Esophagus (tissue), 2 donors: ENCODE data around the gene CD36. TPM values are rescaled to one million over a fixed set of nuclear protein-coding genes. Genes with fewer than 3 reads are reported as not detected.

Experiments used
- H3K27ac ChIP-seq, 2 donors: one replicate each; pipeline ENCODE4 v1.5.1; 2013; ENCODE audit warnings: low read depth in 2 of 2, mild to moderate bottlenecking in 2 of 2, inconsistent platforms in 1 of 2, low read length in 1 of 2, moderate library complexity in 1 of 2
- H3K27me3 ChIP-seq, 2 donors: one replicate each; pipeline ENCODE4 v1.6.1; 2013; ENCODE audit warnings: low read length in 2 of 2, control low read depth in 1 of 2, mild to moderate bottlenecking in 1 of 2; ENCODE audit not compliant: insufficient read depth in 2 of 2, control insufficient read depth in 1 of 2
- H3K36me3 ChIP-seq, 2 donors: one replicate each; pipeline ENCODE4 v1.6.1; 2013; ENCODE audit warnings: low read length in 1 of 2; ENCODE audit not compliant: control insufficient read depth in 2 of 2, insufficient read depth in 2 of 2
- H3K4me1 ChIP-seq, 2 donors: one replicate each; pipeline ENCODE4 v1.6.1; 2013; ENCODE audit warnings: low read length in 1 of 2; ENCODE audit not compliant: control insufficient read depth in 2 of 2, insufficient read depth in 2 of 2
- H3K4me3 ChIP-seq, 2 donors: one replicate each; pipeline ENCODE4 v1.5.1; 2013; ENCODE audit warnings: low read length in 2 of 2, mild to moderate bottlenecking in 2 of 2, low read depth in 1 of 2, moderate library complexity in 1 of 2
- H3K9me3 ChIP-seq, 2 donors: one replicate each; pipeline ENCODE4 v1.6.1; 2013; ENCODE audit warnings: mild to moderate bottlenecking in 2 of 2, low read depth in 1 of 2, low read length in 1 of 2, moderate library complexity in 1 of 2; ENCODE audit not compliant: control insufficient read depth in 2 of 2, insufficient read depth in 1 of 2
- WGBS, 2 donors: extraction: QIAGEN DNeasy Blood & Tissue Kit; methylation state at CpG; one replicate each; pipeline ENCODE4 v1.1.7; 2013; 5-methylcytosine and 5-hydroxymethylcytosine counted together
- polyA plus RNA-seq, 2 donors: library from polyadenylated mRNA; stranded (reverse); fragments of 200-250 nt; gene quantifications; one replicate each; pipeline ENCODE4 v1.2.3, GENCODE V29; 2013
- donor health status: healthy with polysubstance abuse.
- donor health status: Bipolar disorder and iron deficiency.

Gene CD36
- polyA plus RNA-seq, 2 donors: 2.6 to 3.6 TPM

GRCh38 chr7:80644054-80644453, 5.6 kb downstream of the CD36 start:
- H3K27ac ChIP-seq: no peak overlapping the region
- H3K36me3 ChIP-seq: no peaks in the 10 kb centered on the region
- no peaks in the 10 kb centered on the region for H3K4me1 ChIP-seq
- no peaks in the 10 kb centered on the region for H3K27me3 ChIP-seq
- H3K4me3 ChIP-seq: no peak overlapping the region
- no peaks in the 10 kb centered on the region for H3K9me3 ChIP-seq
- 52 to 56% methylated on average over 1 of the region's 1 CpG for WGBS, 2 donors

- H3K4me1 ChIP-seq: no peaks in the 10 kb centered on the region
- H3K9me3 ChIP-seq: no peaks in the 10 kb centered on the region
- H3K27me3 ChIP-seq: no peaks in the 10 kb centered on the region
- H3K27ac ChIP-seq: no peak overlapping the region
- 71 to 77% methylated on average over 9 of the region's 9 CpGs for WGBS, 2 donors
- H3K4me3 ChIP-seq: no peak overlapping the region
- no peaks in the 10 kb centered on the region for H3K36me3 ChIP-seq
Observed at GRCh38 chr7:80646083-80646865, 7.8 kb downstream of the CD36 start.

GRCh38 chr7:80647436-80647835, 9.0 kb downstream of the CD36 start:
- 37 to 46% methylated on average over 3 of the region's 3 CpGs for WGBS, 2 donors
- H3K27me3 ChIP-seq: no peaks in the 10 kb centered on the region
- no peaks in the 10 kb centered on the region for H3K9me3 ChIP-seq
- no peak overlapping the region for H3K4me3 ChIP-seq
- no peaks in the 10 kb centered on the region for H3K36me3 ChIP-seq
- H3K4me1 ChIP-seq: no peaks in the 10 kb centered on the region
- H3K27ac ChIP-seq: no peak overlapping the region

GRCh38 chr7:80648031-80648600, 9.7 kb downstream of the CD36 start:
- H3K4me1 ChIP-seq: no peaks in the 10 kb centered on the region
- no peak overlapping the region for H3K27ac ChIP-seq
- H3K9me3 ChIP-seq: no peaks in the 10 kb centered on the region
- 88 to 90% methylated on average over 2 of the region's 2 CpGs for WGBS, 2 donors
- no peak overlapping the region for H3K4me3 ChIP-seq
- H3K27me3 ChIP-seq: no peaks in the 10 kb centered on the region
- H3K36me3 ChIP-seq: no peaks in the 10 kb centered on the region

GRCh38 chr7:80649011-80649410, 10.6 kb downstream of the CD36 start:
- Histone ChIP-seq H3K27me3 (no peaks in the 10 kb centered on the region), H3K27ac (no peak overlapping the region), H3K4me1 (no peaks in the 10 kb centered on the region), H3K4me3 (no peak overlapping the region), H3K9me3 (no peaks in the 10 kb centered on the region), H3K36me3 (no peaks in the 10 kb centered on the region)
- 88 to 96% methylated on average over 3 of the region's 3 CpGs for WGBS, 2 donors

GRCh38 chr7:80650030-80650429, 11.6 kb downstream of the CD36 start:
- no peaks in the 10 kb centered on the region for H3K27me3 ChIP-seq
- no peaks in the 10 kb centered on the region for H3K9me3 ChIP-seq
- no peaks in the 10 kb centered on the region for H3K4me1 ChIP-seq
- H3K36me3 ChIP-seq: no peaks in the 10 kb centered on the region
- 86 to 94% methylated on average over 2 of the region's 2 CpGs for WGBS, 2 donors
- H3K27ac ChIP-seq: no peak overlapping the region
- no peak overlapping the region for H3K4me3 ChIP-seq

GRCh38 chr7:80651471-80651870, 13.0 kb downstream of the CD36 start:
- 79 to 86% methylated on average over 5 of the region's 5 CpGs for WGBS, 2 donors
- Histone ChIP-seq H3K4me1 (no peaks in the 10 kb centered on the region), H3K4me3 (no peak overlapping the region), H3K9me3 (no peaks in the 10 kb centered on the region), H3K36me3 (no peaks in the 10 kb centered on the region), H3K27ac (no peak overlapping the region), H3K27me3 (no peaks in the 10 kb centered on the region)

GRCh38 chr7:80653244-80653643, 14.8 kb downstream of the CD36 start:
- 89 to 94% methylated on average over 1 of the region's 1 CpG for WGBS, 2 donors
- Histone ChIP-seq H3K27ac (no peak overlapping the region), H3K4me3 (no peak overlapping the region), H3K4me1 (no peaks in the 10 kb centered on the region), H3K27me3 (no peaks in the 10 kb centered on the region), H3K36me3 (no peaks in the 10 kb centered on the region), H3K9me3 (no peaks in the 10 kb centered on the region)

- 65 to 71% methylated on average over 2 of the region's 2 CpGs for WGBS, 2 donors
- no peaks in the 10 kb centered on the region for H3K27me3 ChIP-seq
- H3K4me1 ChIP-seq: no peaks in the 10 kb centered on the region
- H3K36me3 ChIP-seq: no peaks in the 10 kb centered on the region
- no peaks in the 10 kb centered on the region for H3K9me3 ChIP-seq
- no peak overlapping the region for H3K27ac ChIP-seq
- H3K4me3 ChIP-seq: no peak overlapping the region
Observed at GRCh38 chr7:80654887-80655340, 16.5 kb downstream of the CD36 start.

GRCh38 chr7:80656029-80656428, 17.6 kb downstream of the CD36 start:
- no peaks in the 10 kb centered on the region for H3K9me3 ChIP-seq
- no peaks in the 10 kb centered on the region for H3K36me3 ChIP-seq
- H3K27ac ChIP-seq: no peak overlapping the region
- H3K4me3 ChIP-seq: no peak overlapping the region
- WGBS, 2 donors: 86 to 87% methylated on average over 4 of the region's 4 CpGs
- no peaks in the 10 kb centered on the region for H3K4me1 ChIP-seq
- H3K27me3 ChIP-seq: no peaks in the 10 kb centered on the region
